GM12878 (cell line): ENCODE data around the gene ETV4. TPM values are rescaled to one million over a fixed set of nuclear protein-coding genes. Genes with fewer than 3 reads are reported as not detected.

Experiments
- ATAC-seq: fragments of 200-7000 bp; cut with Tn5 transposase; 3 replicates; pipeline ENCODE4 v1.9.1; 2020; ENCODE audit warnings: mild to moderate bottlenecking, moderate library complexity
- BruUV-seq: library from RNA; stranded (reverse); fragments of 400-500 nt; replicated peaks from 2 replicates; lab custom pipeline; 2021; lab: Mats Ljungman, UMichigan
- CTCF ChIA-PET: fragments of 300-600 bp; sonication (Branson Sonifier 250); formaldehyde crosslinking; extraction: SDS; loops from one replicate; lab custom pipeline; 2021; ENCODE audit warnings: inconsistent platforms; lab: Yijun Ruan, JAX
- POLR2A ChIA-PET: fragments of 350-600 bp; formaldehyde crosslinking; extraction: SDS; loops from one replicate; lab custom pipeline; 2021; ENCODE audit warnings: inconsistent platforms; lab: Charles Lee
- RAD21 ChIA-PET: fragments of 300-600 bp; sonication (Branson Sonifier 250); formaldehyde crosslinking; loops from one replicate; lab custom pipeline; 2023; ENCODE audit warnings: antibody characterized with exemption; ENCODE audit not compliant: unreplicated experiment; lab: Charles Lee
- SMC1A ChIA-PET: fragments of 300-600 bp; sonication (Branson Sonifier 250); formaldehyde crosslinking; loops from one replicate; lab custom pipeline; 2023; ENCODE audit not compliant: unreplicated experiment, uncharacterized antibody; lab: Charles Lee
- DNase-seq: peaks from one replicate; pipeline ENCODE4 v3.0.0-alpha.2; 2011; ENCODE audit warnings: low read depth, low spot score
- FAIRE-seq: peaks from 3 replicates; lab custom pipeline; 2011; peaks lifted over from hg19 to GRCh38; lab: Jason Lieb, UNC
- H2AFZ ChIP-seq: 2 replicates; pipeline ENCODE4 v1.6.0; 2011; ENCODE audit warnings: low read depth, low read length, control low read depth; ENCODE audit not compliant: control insufficient read depth
- H3K27ac ChIP-seq: 2 replicates; pipeline ENCODE4 v1.5.1; 2011; ENCODE audit warnings: control low read depth; ENCODE audit not compliant: control insufficient read depth, insufficient read depth
- H3K27me3 ChIP-seq, 2 experiments: replicated peaks in 1 of 2; 2 replicates each; pipeline versions ENCODE4 v1.6.0 to v1.6.1; 2011; ENCODE audit warnings: low read length in 1 of 2; ENCODE audit not compliant: control insufficient read depth in 2 of 2, insufficient read depth in 2 of 2
- H3K36me3 ChIP-seq, 2 experiments: 2 replicates each; pipeline ENCODE4 v1.5.1; 2011; ENCODE audit warnings: low read length in 1 of 2; ENCODE audit not compliant: control insufficient read depth in 2 of 2, insufficient read depth in 2 of 2
- H3K4me1 ChIP-seq: 2 replicates; pipeline ENCODE4 v1.6.1; 2011; ENCODE audit warnings: mild to moderate bottlenecking, low read length, moderate library complexity, mixed read lengths; ENCODE audit not compliant: control insufficient read depth, insufficient read depth
- H3K4me2 ChIP-seq: 2 replicates; pipeline ENCODE4 v1.6.0; 2011; ENCODE audit warnings: control low read depth; ENCODE audit not compliant: control insufficient read depth, insufficient read depth
- H3K4me3 ChIP-seq: fragments of 200-600 bp; sonication (generic); 2 replicates; pipeline ENCODE4 v1.5.1; 2016
- H3K79me2 ChIP-seq: 2 replicates; pipeline ENCODE4 v1.6.0; 2011; ENCODE audit warnings: low read length; ENCODE audit not compliant: control insufficient read depth, insufficient read depth
- H3K9ac ChIP-seq: 2 replicates; pipeline ENCODE4 v1.8.0; 2011; ENCODE audit warnings: low read length, control low read depth, mixed read lengths; ENCODE audit not compliant: control insufficient read depth, insufficient read depth
- H3K9me3 ChIP-seq: replicated peaks from 3 replicates; pipeline ENCODE4 v1.5.1; 2011; ENCODE audit warnings: mild to moderate bottlenecking, low read length; ENCODE audit not compliant: control insufficient read depth, insufficient read depth
- H4K20me1 ChIP-seq: 2 replicates; pipeline ENCODE4 v1.6.0; 2011; ENCODE audit not compliant: control insufficient read depth, insufficient read depth
- CTCF ChIP-seq, 3 experiments: IDR thresholded peaks in 2 of 3; conservative IDR thresholded peaks in 1 of 3; 2 replicates each; pipeline ENCODE4 v1.5.1; 2011; ENCODE audit warnings: low read depth in 3 of 3, low read length in 3 of 3, mild to moderate bottlenecking in 3 of 3, control low read depth in 2 of 3, moderate library complexity in 2 of 3, inconsistent platforms in 1 of 3, mixed read lengths in 1 of 3; ENCODE audit not compliant: control insufficient read depth in 2 of 3, insufficient read depth in 1 of 3; ENCODE audit errors: extremely low read depth in 1 of 3
- HDGF ChIP-seq: fragments of 450-650 bp; IDR thresholded peaks from 2 replicates; pipeline ENCODE4 v1.6.1; 2016; ENCODE audit warnings: antibody characterized with exemption
- JUND ChIP-seq: IDR thresholded peaks from 2 replicates; pipeline ENCODE4 v1.6.1; 2012; ENCODE audit warnings: low read depth, mild to moderate bottlenecking, low read length, improper control_type of control experiment, moderate library complexity
- TBL1XR1 ChIP-seq: IDR thresholded peaks from 2 replicates; pipeline ENCODE4 v1.6.1; 2012; ENCODE audit warnings: low read depth, low read length, improper control_type of control experiment
- ZNF274 ChIP-seq: IDR thresholded peaks from one replicate; pipeline ENCODE4 v1.8.0; 2011; ENCODE audit not compliant: insufficient read length, insufficient read depth
- ZNF384 ChIP-seq: IDR thresholded peaks from 2 replicates; pipeline ENCODE4 v1.6.1; 2012; ENCODE audit warnings: low read depth, mild to moderate bottlenecking, low read length, improper control_type of control experiment, borderline replicate concordance
- WGBS: methylation state at CpG from one replicate; pipeline ENCODE4 v1.1.6; 2016; ENCODE audit warnings: low lambda C conversion rate; ENCODE audit not compliant: insufficient replicate concordance, insufficient coverage; ENCODE audit errors: missing lambda C conversion rate; 5-methylcytosine and 5-hydroxymethylcytosine counted together
- in situ Hi-C: fragments of 300-500 bp; cut with MboI; formaldehyde crosslinking; loops from 9 replicates; pipeline ENCODE4 v1.14.3; 2018; ENCODE audit warnings: mixed read lengths
- intact Hi-C: fragments of 100-400 bp; cut with micrococcal nuclease; formaldehyde crosslinking; loops from one replicate; pipeline ENCODE4 v1.14.2; 2022; ENCODE audit not compliant: unreplicated experiment
- polyA plus RNA-seq, 11 experiments: library from polyadenylated mRNA; depleted of rRNA in 4 of 11; unstranded in 6 of 11; stranded (reverse) in 5 of 11; fragments of >200 nt; fragmentation: Nextera tagmentation in 4 of 11; fragmentation: Illumina TruSeq in 1 of 11; extraction: Ambion mirVana in 4 of 11; extraction: Trizol in 1 of 11; gene quantifications; 1 replicate in 1 of 11; 2 replicates in 10 of 11; pipeline versions ENCODE4 v1.2.1 to v1.2.3, GENCODE V29; 2011 to 2016; ENCODE audit warnings: inconsistent platforms in 2 of 11, missing spikeins in 2 of 11, low read depth in 1 of 11
- total RNA-seq, 4 experiments: library from RNA; depleted of rRNA in 3 of 4; stranded (reverse); fragments of >200 nt in 3 of 4; fragmentation: Illumina TruSeq in 1 of 4; extraction: Trizol in 1 of 4; gene quantifications; 2 replicates each; pipeline versions ENCODE4 v1.2.1 to v1.2.3, GENCODE V29; 2013 to 2021
- TF ChIP-seq, protein P1 (sequence below): fragments of 450-650 bp; IDR thresholded peaks from 2 replicates; pipeline ENCODE4 v1.6.1; 2018; ENCODE audit warnings: mild to moderate bottlenecking, low read depth, moderate library complexity; ENCODE audit not compliant: partially characterized antibody

The ETV4 gene
- total and polyA plus RNA-seq, 10 of the 15 experiments (the other 5 are each of a cell fraction or from before 2014, with no cell fraction given): 0.19 to 14.5 (median 1.8) TPM

- TF ChIP-seq, protein P1, sequence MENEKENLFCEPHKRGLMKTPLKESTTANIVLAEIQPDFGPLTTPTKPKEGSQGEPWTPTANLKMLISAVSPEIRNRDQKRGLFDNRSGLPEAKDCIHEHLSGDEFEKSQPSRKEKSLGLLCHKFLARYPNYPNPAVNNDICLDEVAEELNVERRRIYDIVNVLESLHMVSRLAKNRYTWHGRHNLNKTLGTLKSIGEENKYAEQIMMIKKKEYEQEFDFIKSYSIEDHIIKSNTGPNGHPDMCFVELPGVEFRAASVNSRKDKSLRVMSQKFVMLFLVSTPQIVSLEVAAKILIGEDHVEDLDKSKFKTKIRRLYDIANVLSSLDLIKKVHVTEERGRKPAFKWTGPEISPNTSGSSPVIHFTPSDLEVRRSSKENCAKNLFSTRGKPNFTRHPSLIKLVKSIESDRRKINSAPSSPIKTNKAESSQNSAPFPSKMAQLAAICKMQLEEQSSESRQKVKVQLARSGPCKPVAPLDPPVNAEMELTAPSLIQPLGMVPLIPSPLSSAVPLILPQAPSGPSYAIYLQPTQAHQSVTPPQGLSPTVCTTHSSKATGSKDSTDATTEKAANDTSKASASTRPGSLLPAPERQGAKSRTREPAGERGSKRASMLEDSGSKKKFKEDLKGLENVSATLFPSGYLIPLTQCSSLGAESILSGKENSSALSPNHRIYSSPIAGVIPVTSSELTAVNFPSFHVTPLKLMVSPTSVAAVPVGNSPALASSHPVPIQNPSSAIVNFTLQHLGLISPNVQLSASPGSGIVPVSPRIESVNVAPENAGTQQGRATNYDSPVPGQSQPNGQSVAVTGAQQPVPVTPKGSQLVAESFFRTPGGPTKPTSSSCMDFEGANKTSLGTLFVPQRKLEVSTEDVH: no peak
- TF ChIP-seq ZNF274: no peak
Measured at GRCh38 chr17:43528988-43529814, 16.9 kb downstream of the ETV4 start (continued).

GRCh38 chr17:43528319-43528987 is 17.7 kb downstream of the ETV4 start:
- WGBS: 95% methylated on average over 13 of the region's 13 CpGs
- intact Hi-C loops: no loop called here
- no peak for DNase-seq
- Histone ChIP-seq H3K4me3 (no peak overlapping the region), H3K4me2 (no peak overlapping the region), H3K27me3 (no peaks in the 10 kb centered on the region)
- in situ Hi-C loops: no loop called here
- TF ChIP-seq CTCF (IDR thresholded peaks at IDR 0.05 in 2 of 3, conservative IDR thresholded peaks at IDR 0.05 in 1 of 3; ENCODE audit: control insufficient read depth in 2 of 3, extremely low read depth in 1 of 3, insufficient read depth in 1 of 3, low read depth in 3 of 3, low read length in 3 of 3) (no peak), ZNF384 (no peak), HDGF (no peak), TBL1XR1 (no peak), JUND (no peak)
- TF ChIP-seq, all 136 proteins: peak for 0
- no TSS peak for BruUV-seq
- H2AFZ ChIP-seq: no peak overlapping the region
- H4K20me1 ChIP-seq: no peaks in the 10 kb centered on the region
- H3K36me3 ChIP-seq: peaks cover 11 to 16% of the 10 kb centered on the region in 2 experiments
- ATAC-seq (no peak), FAIRE-seq (no peak)
- CTCF ChIA-PET: interaction anchor here (0.6 to 1.0 kb wide), 4 partner anchors 12 to 1457 kb away, joined by 3 to 5 read pairs (median 3); no protein-coding TSS in a partner anchor
- SMC1A ChIA-PET: interaction anchor here (1.0 to 1.4 kb wide), 2 partner anchors 15 to 145 kb away, joined by 3 to 4 read pairs; no protein-coding TSS in a partner anchor
- no peaks in the 10 kb centered on the region for H3K9me3 ChIP-seq
- no peak overlapping the region for H3K27ac ChIP-seq
- H3K4me1 ChIP-seq: no peaks in the 10 kb centered on the region
- H3K79me2 ChIP-seq: no peaks in the 10 kb centered on the region
- H3K9ac ChIP-seq: no peak overlapping the region
- POLR2A ChIA-PET: interaction anchor here (0.9 kb wide), 1 partner anchor 30 kb away, joined by 4 read pairs; no protein-coding TSS in a partner anchor
- RAD21 ChIA-PET: no interaction called here
